Activated CD8-positive, alpha-beta memory T cell treated with anti-CD3 and anti-CD28 coated beads for 4 hours (primary cell): ENCODE results near the gene STAT2.

Experiments used
- DNase-seq, 2 donors: peaks; one replicate each; pipeline ENCODE4 v3.0.0-alpha.2; 2020; ENCODE audit warnings: low read depth in 2 of 2

The STAT2 gene

DNA sequence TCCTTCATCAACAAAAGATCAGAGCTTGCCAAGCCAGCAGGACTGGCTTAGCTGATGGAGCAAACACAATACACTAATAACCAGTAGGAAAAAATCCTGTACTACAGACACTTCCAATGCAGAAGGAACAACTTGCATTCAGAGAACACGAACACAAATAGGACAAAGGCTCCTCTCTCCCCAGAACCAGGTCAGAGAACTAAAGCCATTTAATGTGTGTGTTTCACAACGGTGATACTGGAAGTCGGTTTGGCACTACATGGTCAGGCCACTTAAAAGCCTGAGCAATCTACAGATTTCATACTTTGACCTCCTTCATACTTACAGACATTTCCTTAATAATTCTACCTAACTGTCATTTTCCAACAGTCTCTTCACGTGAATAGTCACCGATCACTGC, 66.1 kb downstream of the STAT2 start:
- no peak for DNase-seq
